ENCODE data around the gene ZNF469.

Gene ZNF469

GRCh38 chr16:88349903-88350900, 32.6 kb upstream of the ZNF469 start:
- no peak overlapping the region for H3K9ac ChIP-seq (ENCODE audit: low read depth, low read length)
- H3K27me3 ChIP-seq (ENCODE audit: insufficient read depth, low read length, poor library complexity): no peaks in the 10 kb centered on the region
- no peak overlapping the region for H2AFZ ChIP-seq (ENCODE audit: low read depth, low read length)
- no peaks in the 10 kb centered on the region for H3K79me2 ChIP-seq (ENCODE audit: insufficient read depth, low read length)
- H3K4me3 ChIP-seq (ENCODE audit: low read depth in 1 of 2, low read length in 2 of 2): no peak overlapping the region
- ATAC-seq (ENCODE audit: insufficient read depth, low read depth) (no peak), DNase-seq (no peak)
- no peak overlapping the region for H3K27ac ChIP-seq (ENCODE audit: low read length)
- H3K4me2 ChIP-seq (ENCODE audit: insufficient read depth, low read length): no peak overlapping the region
- H4K20me1 ChIP-seq (ENCODE audit: insufficient read depth, low read length): no peaks in the 10 kb centered on the region; the same call in 1 of the 2 replicates
- H3K36me3 ChIP-seq (ENCODE audit: insufficient read depth, low read length): no peaks in the 10 kb centered on the region
- H3K4me1 ChIP-seq (ENCODE audit: insufficient read depth, low read length): peaks cover 8% of the 10 kb centered on the region
- H3K9me3 ChIP-seq (ENCODE audit: insufficient read depth, low read length, severe bottlenecking): no peaks in the 10 kb centered on the region
- TF ChIP-seq EZH2 (IDR thresholded peaks at IDR 0.05; ENCODE audit: borderline replicate concordance, low read depth, low read length, severe bottlenecking): no peak

GRCh38 chr16:88350922-88351321, 31.8 kb upstream of the ZNF469 start:
- Histone ChIP-seq H3K9ac (ENCODE audit: low read depth, low read length) (no peak overlapping the region), H3K4me3 (ENCODE audit: low read depth in 1 of 2, low read length in 2 of 2) (no peak overlapping the region), H2AFZ (ENCODE audit: low read depth, low read length) (no peak overlapping the region), H3K4me2 (ENCODE audit: insufficient read depth, low read length) (no peak overlapping the region), H3K27me3 (ENCODE audit: insufficient read depth, low read length, poor library complexity) (no peaks in the 10 kb centered on the region), H4K20me1 (ENCODE audit: insufficient read depth, low read length) (no peaks in the 10 kb centered on the region; the same call in 1 of the 2 replicates), H3K9me3 (ENCODE audit: insufficient read depth, low read length, severe bottlenecking) (no peaks in the 10 kb centered on the region), H3K4me1 (ENCODE audit: insufficient read depth, low read length) (peaks cover 8% of the 10 kb centered on the region), H3K27ac (ENCODE audit: low read length) (no peak overlapping the region), H3K79me2 (ENCODE audit: insufficient read depth, low read length) (no peaks in the 10 kb centered on the region), H3K36me3 (ENCODE audit: insufficient read depth, low read length) (no peaks in the 10 kb centered on the region)
- TF ChIP-seq EZH2 (IDR thresholded peaks at IDR 0.05; ENCODE audit: borderline replicate concordance, low read depth, low read length, severe bottlenecking): no peak
- TF ChIP-seq, protein P1, sequence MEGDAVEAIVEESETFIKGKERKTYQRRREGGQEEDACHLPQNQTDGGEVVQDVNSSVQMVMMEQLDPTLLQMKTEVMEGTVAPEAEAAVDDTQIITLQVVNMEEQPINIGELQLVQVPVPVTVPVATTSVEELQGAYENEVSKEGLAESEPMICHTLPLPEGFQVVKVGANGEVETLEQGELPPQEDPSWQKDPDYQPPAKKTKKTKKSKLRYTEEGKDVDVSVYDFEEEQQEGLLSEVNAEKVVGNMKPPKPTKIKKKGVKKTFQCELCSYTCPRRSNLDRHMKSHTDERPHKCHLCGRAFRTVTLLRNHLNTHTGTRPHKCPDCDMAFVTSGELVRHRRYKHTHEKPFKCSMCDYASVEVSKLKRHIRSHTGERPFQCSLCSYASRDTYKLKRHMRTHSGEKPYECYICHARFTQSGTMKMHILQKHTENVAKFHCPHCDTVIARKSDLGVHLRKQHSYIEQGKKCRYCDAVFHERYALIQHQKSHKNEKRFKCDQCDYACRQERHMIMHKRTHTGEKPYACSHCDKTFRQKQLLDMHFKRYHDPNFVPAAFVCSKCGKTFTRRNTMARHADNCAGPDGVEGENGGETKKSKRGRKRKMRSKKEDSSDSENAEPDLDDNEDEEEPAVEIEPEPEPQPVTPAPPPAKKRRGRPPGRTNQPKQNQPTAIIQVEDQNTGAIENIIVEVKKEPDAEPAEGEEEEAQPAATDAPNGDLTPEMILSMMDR (IDR thresholded peaks at IDR 0.05; ENCODE audit: borderline replicate concordance, extremely low read depth, low read length, poor library complexity, severe bottlenecking): no peak
- DNase-seq (no peak), ATAC-seq (ENCODE audit: insufficient read depth, low read depth) (no peak)

DNA sequence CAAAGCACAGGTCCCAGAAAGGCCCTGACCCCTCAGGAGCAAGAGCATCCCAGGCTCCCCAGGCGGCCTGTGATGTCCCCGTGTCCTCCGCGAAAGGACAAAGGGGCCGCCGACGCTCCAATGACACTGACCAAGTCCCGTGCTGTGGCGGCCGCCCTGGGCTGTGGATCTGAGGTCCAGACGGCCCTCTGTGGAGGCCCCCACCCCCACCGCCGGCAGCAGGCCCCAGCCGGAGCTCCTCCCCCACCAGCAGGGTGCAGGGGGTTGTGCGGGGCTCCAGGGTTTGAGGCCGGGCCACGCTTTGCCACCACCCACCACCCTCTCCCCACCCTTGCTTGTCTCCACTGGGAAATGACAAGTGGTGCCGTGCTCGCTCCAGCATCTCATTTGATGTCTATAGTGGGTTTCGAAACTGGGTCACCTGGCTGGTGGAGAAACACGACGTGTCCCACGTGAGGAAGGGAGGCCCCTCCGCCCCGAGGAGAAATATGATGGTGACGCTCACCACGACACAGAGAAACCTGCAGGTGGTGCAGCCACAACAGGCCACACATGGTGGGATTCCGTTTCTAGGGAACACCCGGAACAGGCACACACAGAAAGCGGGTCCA, 31.2 kb upstream of the ZNF469 start:
- no peak for ATAC-seq (ENCODE audit: insufficient read depth, low read depth)
- no peak overlapping the region for H3K4me3 ChIP-seq (ENCODE audit: low read depth in 1 of 2, low read length in 2 of 2)
- H3K4me1 ChIP-seq (ENCODE audit: insufficient read depth, low read length): peaks cover 8% of the 10 kb centered on the region
- H3K36me3 ChIP-seq (ENCODE audit: insufficient read depth, low read length): no peaks in the 10 kb centered on the region
- no peaks in the 10 kb centered on the region for H3K9me3 ChIP-seq (ENCODE audit: insufficient read depth, low read length, severe bottlenecking)
- no peak overlapping the region for H3K27ac ChIP-seq (ENCODE audit: low read length)
- no peak overlapping the region for H2AFZ ChIP-seq (ENCODE audit: low read depth, low read length)
- no peak overlapping the region for H3K9ac ChIP-seq (ENCODE audit: low read depth, low read length)
- no peak for DNase-seq
- TF ChIP-seq EZH2 (IDR thresholded peaks at IDR 0.05; ENCODE audit: borderline replicate concordance, low read depth, low read length, severe bottlenecking): no peak
- TF ChIP-seq, protein P1 (IDR thresholded peaks at IDR 0.05; ENCODE audit: borderline replicate concordance, extremely low read depth, low read length, poor library complexity, severe bottlenecking): no peak
- H4K20me1 ChIP-seq (ENCODE audit: insufficient read depth, low read length): no peaks in the 10 kb centered on the region; the same call in 1 of the 2 replicates
- no peaks in the 10 kb centered on the region for H3K79me2 ChIP-seq (ENCODE audit: insufficient read depth, low read length)
- H3K27me3 ChIP-seq (ENCODE audit: insufficient read depth, low read length, poor library complexity): no peaks in the 10 kb centered on the region
- H3K4me2 ChIP-seq (ENCODE audit: insufficient read depth, low read length): no peak overlapping the region
